ENCODE data around the gene SH3BP1. TPM values are rescaled to one million over a fixed set of nuclear protein-coding genes. Genes with fewer than 3 reads are reported as not detected.

Gene SH3BP1
- total and polyA plus RNA-seq, 9 of the 15 experiments (the other 6 are each of a cell fraction or from before 2014, with no cell fraction given) = 0.10 to 36.2 (median 10.4) TPM

DNA sequence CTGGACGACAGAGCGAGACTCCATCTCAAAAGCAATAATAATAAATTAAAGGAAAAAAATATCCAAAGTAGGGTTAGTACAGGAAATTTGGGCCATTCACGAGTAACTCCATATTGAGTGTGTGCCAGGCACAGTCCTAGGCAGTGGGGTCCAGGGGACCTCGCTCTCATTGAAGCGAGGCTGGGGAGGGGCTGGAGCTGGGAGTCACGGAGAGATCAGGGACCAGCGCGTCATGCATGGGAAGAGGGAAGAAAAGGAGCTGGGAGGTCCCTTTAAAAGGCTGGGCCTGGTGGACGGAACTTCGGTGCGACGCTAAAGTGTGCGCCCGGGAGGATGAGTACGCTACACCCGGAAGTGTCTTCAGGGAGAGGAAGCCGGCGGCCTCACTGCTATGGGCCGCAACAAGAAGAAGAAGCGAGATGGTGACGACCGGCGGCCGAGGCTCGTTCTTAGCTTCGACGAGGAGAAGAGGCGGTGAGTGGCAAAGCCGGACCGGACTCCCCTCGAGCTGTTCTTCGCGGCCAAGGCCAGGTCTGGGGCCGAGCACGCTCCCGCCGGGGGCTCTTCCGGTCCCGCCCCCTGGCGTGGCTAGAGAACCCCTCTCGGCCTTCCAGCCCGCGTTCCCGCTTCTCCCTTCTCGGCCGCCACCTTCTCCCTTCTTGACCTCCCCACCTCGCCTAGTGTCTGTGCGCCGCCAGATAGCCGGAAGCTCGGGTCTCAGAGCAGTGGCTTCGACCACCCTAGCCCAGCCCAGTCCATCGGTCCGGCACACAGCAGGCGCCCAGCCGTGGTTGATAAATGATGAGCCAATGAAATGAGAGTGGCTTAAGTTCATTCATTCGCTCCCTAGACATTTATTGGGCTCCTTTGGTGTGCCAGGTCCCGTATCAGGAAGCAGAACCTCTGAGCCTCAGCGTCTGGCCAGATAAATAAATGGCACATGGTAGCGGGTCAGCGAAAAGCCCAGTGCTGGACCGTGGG lies 46.8 kb downstream of the SH3BP1 start, which contains the start of gene NOL12 (continued):
- TF ChIP-seq, protein P1, sequence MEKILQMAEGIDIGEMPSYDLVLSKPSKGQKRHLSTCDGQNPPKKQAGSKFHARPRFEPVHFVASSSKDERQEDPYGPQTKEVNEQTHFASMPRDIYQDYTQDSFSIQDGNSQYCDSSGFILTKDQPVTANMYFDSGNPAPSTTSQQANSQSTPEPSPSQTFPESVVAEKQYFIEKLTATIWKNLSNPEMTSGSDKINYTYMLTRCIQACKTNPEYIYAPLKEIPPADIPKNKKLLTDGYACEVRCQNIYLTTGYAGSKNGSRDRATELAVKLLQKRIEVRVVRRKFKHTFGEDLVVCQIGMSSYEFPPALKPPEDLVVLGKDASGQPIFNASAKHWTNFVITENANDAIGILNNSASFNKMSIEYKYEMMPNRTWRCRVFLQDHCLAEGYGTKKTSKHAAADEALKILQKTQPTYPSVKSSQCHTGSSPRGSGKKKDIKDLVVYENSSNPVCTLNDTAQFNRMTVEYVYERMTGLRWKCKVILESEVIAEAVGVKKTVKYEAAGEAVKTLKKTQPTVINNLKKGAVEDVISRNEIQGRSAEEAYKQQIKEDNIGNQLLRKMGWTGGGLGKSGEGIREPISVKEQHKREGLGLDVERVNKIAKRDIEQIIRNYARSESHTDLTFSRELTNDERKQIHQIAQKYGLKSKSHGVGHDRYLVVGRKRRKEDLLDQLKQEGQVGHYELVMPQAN (IDR thresholded peaks at IDR 0.05; ENCODE audit: borderline replicate concordance) = peak; percentile 92
- peak; percentile 82 for TF ChIP-seq RBFOX2 (IDR thresholded peaks at IDR 0.05; ENCODE audit: low read depth, low read length)
- TF ChIP-seq ZNF311 (CRISPR knock-in tag; IDR thresholded peaks at IDR 0.05) = no peak
- 0 out of 2 replicates have a peak, but pooled peaks have one; percentile 25 for TF ChIP-seq JUN (IDR thresholded peaks at IDR 0.05; ENCODE audit: borderline replicate concordance, low read depth, low read length)
- no peak for TF ChIP-seq JUN (CRISPR knock-in tag; IDR thresholded peaks at IDR 0.05; ENCODE audit: borderline replicate concordance)
- TF ChIP-seq ZNF436 (CRISPR knock-in tag; IDR thresholded peaks at IDR 0.05) = no peak
- TF ChIP-seq, protein P2, sequence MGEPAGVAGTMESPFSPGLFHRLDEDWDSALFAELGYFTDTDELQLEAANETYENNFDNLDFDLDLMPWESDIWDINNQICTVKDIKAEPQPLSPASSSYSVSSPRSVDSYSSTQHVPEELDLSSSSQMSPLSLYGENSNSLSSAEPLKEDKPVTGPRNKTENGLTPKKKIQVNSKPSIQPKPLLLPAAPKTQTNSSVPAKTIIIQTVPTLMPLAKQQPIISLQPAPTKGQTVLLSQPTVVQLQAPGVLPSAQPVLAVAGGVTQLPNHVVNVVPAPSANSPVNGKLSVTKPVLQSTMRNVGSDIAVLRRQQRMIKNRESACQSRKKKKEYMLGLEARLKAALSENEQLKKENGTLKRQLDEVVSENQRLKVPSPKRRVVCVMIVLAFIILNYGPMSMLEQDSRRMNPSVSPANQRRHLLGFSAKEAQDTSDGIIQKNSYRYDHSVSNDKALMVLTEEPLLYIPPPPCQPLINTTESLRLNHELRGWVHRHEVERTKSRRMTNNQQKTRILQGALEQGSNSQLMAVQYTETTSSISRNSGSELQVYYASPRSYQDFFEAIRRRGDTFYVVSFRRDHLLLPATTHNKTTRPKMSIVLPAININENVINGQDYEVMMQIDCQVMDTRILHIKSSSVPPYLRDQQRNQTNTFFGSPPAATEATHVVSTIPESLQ (CRISPR knock-in tag; IDR thresholded peaks at IDR 0.05) = 0 out of 2 replicates have a peak, but pooled peaks have one; percentile 52
- TF ChIP-seq ETS1 (conservative IDR thresholded peaks at IDR 0.05; ENCODE audit: control insufficient read depth, low read depth, low read length) = peak; percentile 61; the same call in 1 of the 2 replicates
- TF ChIP-seq RBBP5 (IDR thresholded peaks at IDR 0.05; ENCODE audit: borderline replicate concordance, insufficient read depth, low read length, poor library complexity, severe bottlenecking) = peak; percentile 96
- TF ChIP-seq, protein P3, sequence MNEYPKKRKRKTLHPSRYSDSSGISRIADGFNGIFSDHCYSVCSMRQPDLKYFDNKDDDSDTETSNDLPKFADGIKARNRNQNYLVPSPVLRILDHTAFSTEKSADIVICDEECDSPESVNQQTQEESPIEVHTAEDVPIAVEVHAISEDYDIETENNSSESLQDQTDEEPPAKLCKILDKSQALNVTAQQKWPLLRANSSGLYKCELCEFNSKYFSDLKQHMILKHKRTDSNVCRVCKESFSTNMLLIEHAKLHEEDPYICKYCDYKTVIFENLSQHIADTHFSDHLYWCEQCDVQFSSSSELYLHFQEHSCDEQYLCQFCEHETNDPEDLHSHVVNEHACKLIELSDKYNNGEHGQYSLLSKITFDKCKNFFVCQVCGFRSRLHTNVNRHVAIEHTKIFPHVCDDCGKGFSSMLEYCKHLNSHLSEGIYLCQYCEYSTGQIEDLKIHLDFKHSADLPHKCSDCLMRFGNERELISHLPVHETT (CRISPR knock-in tag; conservative IDR thresholded peaks at IDR 0.05 in 1 of 2, IDR thresholded peaks at IDR 0.05 in 1 of 2) = peak in 1 of 2 experiments; percentile 25; a peak in 1 of 4 replicates
- TF ChIP-seq GABPA (tag; conservative IDR thresholded peaks at IDR 0.05; ENCODE audit: low read depth) = peak; percentile 98
- 0 out of 2 replicates have a peak, but pooled peaks have one; percentile 4 for TF ChIP-seq MAFK (IDR thresholded peaks at IDR 0.05; ENCODE audit: low read length)
- TF ChIP-seq ELF1 (tag; IDR thresholded peaks at IDR 0.05) = peak; percentile 93
